Hematopoietic multipotent progenitor cell treated with erythropoietin and hydrocortisone succinate and interleukin-3 and kit ligand, for 15 days (in vitro differentiated cells): ENCODE data around the gene GATAD2A.
"Not testable (repeated sequence)": the region's sequence is repeated elsewhere in the genome, so short reads cannot be mapped to it uniquely, and the experiment has no call there.

ENCODE experiments used
- DNase-seq: peaks from one replicate; pipeline ENCODE4 v3.0.0-alpha.2; 2015; ENCODE audit warnings: low spot score

GATAD2A gene

DNA sequence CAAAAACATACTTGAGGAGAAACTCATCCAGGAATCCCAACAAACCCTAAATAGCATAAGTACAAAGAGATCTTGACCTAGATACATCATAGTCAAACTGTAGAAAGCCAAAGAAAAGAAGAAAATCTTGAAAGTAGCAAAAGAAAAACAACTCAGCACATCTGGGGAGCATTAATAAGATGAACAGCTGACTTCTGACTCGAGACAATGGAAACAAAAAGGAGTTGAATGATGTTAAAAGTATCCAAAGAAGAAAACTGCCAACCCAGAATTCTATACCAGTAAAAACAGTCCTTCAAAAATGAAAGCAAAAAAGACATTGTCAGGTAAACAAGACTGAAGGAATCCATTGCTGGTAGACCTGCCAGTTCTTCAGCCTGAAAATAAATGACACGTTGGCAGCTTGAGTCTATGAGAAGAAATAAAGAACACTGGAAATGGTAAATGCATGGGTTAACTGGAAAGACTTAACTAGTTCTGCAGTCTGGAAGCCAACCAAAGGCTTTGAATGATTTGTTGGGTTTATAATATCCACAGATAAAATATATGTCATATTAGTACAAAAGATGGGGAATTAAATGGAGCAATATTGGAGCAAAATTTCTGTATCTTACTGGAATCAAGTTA is 63.1 kb downstream of the GATAD2A start:
- DNase-seq, result no peak

DNA sequence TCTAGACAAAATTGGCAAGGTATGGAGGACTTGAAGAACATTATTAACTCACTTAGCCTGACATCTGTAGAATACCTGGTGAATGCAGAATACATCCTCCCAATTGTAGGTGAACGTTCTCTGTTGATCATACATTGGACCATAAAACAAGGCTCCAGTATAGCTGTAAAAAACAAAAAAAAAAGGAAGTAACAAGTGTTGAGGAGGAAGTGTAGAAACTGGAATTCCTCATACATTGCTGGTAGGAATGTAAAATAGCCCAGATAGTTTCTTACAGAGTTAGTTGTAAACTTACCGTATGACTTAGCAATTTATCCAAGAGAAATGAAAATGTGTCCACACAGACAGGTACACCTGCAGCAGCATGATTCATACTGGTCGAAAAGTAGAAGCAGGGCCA is 65.1 kb downstream of the GATAD2A start:
- DNase-seq, result no peak

DNA sequence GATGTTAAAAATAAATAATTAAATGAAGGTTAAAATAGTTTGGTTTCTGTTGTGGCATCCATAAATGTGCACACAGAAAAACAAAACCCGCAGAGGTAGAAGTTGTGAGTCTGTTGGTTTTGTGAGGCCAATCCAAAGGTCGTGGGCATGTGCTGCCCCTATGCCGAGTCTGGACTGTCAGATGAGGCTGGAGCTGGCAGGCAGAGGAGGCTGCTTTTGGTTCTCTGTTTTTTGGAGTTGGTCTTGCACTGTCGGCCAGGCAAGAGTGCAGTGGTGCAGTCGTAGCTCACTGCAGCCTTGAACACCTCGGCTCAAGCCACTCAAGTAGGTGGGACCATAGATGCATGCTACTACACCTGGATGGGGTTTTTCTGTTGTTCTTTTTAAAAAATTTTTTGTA is 66.2 kb downstream of the GATAD2A start:
- DNase-seq, result no peak

DNA sequence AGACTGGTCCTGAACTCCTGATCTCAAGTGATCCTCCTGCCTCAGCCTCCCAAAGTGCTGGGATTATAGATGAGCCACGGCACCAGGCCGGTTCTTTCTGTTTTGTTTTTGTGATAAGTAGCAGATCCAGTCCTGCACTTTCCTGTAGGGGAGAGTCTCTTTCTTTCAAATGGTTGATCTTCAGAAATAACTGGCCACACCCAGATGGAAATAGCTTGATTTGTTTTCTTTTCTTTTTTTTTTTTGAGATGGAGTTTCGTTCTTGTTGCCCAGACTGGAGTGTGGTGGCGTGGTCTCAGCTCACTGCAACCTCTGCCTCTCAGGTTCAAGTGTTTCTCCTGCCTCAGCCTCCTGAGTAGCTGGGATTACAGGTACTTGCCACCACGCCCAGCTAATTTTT is 66.6 kb downstream of the GATAD2A start:
- not testable (repeated sequence) for DNase-seq

DNA sequence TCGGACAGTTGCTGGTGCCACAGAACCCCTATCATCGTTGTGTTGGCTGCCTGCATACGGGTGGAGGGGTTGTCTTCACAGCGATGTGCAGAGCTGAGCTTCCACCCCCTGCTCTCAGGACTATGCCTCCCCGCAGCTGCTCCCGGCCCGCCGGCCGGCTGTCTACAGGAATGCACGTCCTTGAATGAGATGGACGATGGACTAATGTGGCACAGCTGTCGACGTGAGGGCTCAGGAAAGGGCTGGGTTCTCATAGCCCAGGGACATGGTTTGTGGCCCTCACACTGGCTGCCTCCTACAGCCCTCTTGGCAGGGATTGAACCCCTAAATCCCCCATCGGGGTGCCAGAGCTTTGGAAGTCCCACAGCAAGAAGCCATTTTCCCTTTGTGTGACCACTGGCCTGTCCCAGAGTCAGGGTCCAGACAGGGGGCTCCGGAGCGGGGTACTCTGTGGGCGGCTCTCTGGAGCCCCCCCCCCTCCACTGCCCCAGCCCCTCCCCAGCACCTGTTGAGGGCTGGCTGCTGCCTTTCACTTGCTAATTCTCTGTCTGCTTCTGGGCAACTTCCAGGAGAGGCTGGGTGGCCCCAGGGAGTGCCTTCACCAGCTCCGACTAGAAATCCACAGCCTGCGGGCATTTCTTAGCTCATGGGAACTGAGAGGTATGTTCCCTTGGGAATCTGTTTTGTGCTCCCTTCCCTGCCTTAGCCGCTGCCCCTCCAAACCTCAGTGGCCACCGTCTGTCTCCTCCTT is 69.7 kb downstream of the GATAD2A start:
- DNase-seq, result no peak

DNA sequence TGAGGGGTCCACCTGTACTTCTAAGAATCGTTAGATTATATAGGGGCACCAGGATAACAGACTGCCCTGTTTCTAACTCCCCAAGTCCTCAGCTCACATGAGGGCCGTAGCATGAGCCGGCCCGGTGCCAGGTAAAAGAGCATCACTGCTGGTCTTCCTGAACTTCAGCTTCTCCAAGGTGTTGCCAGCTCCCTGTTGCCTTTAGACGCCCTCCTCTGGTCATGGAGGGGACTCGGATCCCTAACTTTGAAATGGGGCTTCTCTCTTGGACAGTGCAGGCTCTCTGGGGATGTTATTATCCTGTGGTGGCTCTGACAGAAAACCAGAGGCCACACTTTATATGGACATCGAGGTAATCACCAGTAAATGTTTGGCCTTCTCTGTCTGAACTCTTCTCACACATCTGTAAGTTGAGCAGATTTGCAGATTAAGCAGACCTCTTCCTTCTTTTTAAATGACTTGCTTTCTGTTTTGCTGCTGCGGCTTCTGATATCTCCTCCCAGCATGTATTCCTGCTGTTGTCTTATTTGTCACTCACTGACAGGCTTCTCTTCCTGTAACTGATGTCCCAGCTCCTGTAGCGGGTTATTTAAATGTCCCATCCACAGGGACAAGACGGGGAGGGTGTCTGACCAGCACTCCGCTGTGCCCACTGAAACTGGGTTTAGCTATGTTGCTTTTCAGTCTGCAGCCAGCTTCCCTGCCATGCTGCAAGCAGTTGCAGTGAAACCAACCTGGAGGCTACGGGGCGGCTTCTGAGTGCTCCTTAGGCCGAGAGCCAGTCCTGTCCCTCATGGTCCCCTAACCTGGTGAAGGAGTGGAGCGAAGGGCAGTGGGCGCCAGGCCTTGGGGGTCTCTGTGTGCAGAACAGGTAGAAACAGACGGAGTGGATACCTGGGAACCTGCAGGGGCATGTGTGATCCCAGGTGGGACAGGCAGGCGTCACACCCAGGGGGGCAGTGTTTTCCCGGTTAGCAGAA is 70.7 kb downstream of the GATAD2A start:
- peak; percentile 61 for DNase-seq

DNA sequence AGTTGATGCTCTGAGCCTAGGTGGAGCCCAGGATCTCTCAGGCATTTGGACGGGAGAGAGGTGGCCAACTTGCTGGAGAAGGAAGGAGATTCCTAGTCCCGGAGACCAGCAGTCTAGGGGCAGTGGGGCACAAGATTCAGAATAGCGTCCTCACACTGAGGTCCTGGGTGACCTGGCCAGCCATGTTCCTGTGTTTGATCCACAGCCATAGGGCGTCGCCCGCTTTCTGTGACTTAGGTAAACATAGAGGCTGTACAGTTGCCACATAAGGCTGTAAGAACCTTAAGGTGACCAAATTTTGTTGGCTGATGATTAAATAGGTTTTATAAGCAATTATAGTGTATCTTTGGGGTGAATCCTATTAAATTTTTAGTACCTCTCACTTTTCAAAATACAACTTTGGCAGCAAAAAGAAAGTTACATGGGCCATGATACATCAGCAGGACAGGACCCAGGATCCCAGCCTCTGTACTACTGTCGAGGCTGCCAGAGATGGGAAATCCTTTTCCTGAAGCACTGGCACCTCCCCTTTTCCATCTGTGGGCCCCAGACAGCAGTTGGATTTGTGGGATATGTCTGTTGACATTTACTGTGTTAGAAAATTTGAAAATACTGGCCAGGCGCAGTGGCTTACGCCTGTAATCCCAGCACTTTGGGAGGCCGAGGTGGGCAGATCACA is 72.4 kb downstream of the GATAD2A start:
- peak; percentile 53 for DNase-seq

DNA sequence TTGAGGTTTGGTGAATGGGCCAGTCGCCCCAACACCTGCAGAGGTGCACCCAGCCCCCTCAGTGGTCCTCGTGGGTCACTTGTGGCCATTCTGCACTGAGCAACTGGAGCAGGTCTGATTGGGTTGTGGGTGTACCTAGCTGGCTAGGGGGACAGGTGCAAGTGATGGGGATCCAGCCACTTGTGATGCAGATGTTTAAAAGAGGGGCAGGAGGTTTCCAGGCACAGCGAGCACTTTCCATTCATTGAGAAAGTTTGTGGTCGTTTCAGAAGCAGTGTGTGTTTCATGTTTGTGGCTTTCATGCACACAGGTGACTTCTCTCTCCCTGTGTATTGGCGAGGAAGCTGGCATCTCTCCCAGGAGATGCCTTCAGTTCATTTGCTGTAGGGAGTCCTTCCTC is 75.2 kb downstream of the GATAD2A start:
- DNase-seq, result no peak

DNA sequence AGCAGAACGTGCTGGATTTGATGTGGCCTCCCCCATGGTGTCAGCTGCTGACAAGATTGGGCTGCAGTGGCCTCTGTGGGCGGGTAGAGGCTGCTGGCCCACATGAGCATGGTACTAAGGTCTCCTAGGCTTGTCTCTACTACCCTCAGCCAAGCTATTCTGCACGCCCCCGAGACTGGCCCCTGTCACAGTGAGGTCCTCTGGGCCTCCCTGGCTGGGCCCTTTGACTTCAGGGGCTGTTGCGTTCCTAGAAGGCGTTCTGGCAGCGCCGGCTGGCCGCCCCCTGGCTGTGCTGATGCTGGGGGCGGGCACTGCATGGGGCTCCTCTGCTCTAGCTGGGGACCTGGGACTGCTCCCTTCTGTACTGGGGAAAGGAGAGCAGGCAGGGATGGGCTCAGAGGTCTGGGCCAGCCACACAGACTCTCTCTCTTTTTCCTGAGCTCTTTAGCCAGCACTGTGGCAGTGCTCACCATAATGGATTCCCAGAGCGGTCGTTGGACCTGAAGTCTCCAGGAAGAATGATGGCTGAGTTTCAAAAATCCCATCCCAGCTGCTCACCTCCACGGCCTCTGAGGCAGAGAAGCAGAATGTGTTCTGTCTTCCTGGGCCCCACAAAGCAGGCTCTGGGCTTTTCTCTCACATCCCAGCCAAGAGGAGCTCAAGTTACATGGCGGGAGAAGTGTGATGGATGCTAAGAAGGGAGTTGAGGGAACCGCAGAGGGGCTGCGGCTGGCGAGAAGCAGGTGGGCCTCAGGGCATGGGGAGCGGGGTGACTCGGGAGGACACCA is 77.5 kb downstream of the GATAD2A start:
- no peak for DNase-seq

DNA sequence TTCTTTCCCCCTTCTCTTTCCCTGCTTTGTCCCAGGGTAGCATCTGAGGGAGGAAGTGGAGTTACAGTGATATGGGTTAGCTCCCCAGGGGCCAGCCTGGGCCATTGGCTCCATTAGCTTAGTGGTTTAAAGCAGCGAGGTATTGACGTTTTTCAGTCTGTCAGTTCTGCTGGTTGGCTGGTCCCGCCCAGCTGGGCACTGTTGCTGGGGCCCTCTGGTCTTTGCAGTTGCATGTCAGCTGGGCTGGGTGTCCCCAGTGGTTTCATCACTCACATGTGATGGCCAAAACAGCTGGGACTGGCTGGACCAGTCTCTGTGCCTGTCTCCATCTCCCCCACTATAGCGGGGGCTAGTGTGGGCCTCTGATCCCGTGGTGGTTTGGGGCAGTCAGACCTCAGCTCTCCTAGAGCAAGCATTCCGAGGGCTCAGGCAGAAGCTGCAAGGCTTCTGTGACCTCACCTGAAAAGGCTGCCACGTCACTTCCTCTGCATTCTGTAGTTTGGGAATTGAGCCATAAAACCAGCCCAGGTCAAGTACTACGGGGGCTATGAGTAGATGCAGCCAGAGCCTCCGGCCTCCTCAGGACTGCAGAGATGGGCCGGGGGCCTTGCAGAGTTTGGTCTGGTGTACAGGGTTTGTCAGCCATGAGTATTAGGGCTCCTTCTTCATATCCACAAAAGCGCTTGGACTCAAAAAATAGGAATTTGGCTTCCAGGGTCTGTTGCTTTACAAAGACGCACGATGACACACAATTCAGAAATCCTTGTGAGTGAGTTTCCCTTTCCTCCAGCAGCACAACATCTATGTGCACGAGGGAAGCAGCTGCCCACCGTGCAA is 79.9 kb downstream of the GATAD2A start:
- DNase-seq, result no peak

DNA sequence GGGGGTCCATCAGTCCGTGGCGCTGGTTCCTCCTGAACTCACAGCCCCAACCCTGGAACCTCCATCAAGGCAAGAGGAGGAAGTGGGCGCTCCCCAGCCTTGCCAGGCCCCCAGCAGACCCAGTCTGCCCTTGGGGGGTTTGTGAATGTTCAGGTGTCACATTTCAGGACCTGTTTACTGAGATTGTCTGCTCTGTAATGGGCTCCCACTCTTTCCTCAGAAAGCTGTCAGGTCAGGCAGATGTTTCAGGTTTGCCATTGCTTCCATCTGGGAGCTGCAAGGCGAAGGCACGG is 80.5 kb downstream of the GATAD2A start:
- no peak for DNase-seq

DNA sequence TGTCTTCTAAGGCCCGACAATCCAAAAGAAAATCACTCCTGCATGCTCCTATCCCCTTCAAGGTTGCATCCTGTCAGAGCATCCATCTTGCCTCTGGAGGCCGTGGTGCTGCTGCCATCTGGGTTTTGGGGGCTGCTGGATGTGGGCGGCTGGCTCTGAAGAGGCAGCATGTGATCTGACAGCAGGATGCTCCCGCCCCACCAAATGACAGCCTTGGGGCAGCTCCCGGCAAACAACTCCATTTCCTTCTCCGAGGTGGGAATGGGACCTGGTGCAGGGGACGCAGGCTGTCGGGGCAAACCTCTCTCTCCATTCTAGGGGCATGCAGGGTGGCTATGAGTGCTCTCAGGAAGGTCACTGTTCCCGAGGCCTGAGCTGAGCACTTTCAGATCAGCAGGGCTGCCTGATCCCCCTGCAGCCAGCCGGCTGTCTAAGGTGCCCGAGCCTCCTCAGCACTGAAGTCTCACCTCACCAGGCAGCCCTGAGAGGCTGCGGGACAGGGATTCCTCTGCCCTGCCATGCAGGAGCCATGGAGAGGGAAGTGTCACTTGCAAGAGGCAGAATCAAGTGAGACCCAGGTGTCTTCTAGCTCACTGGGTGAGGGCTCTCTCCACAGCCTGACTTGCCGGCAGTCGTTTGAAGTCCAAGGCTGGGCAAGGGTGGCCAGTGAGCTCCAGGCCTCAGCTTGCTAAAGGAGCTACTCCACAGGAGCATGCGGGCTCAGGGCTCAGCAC is 81.0 kb downstream of the GATAD2A start:
- DNase-seq, result no peak

DNA sequence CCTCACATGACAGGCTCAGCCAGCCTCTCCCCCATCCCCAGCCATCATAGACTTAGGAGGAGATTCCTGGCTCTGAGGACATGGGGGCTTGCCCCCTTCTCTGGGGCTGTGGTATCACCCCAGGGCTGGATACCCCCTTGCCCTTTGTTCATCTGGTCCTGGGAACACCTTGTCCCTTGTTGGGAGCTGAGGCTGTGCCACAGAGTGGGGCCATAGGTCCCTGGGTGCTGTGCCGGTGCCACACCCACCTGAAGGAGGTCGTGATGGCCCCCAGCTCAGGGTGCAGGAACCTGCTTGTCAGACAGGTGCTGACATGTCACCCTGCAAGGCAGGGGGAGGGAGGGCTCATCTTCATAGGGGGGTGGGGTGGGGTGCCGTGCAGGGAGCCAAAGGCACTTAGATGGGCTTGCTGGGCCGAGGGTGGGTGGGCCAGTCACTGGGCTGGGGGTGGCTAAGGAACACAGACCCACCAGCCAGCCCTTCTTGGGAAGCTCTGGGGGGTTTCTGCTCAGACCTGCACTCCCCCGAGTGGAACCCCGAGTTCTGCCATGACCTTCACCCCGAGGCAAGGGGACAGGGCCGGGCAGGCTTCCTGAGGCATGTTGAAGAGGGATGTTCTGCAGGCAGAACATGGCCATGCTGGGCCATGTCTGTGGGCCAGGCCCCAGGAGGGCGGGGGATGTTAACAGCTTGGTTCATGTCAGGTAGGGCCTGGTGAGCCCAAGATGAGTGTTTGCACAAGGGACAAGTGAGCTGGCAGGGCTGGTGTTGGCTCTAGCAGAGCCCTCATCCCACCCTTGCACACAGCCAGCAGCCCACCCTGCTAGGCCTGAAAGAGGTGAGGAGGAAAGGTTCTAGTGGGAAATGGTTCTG is 81.8 kb downstream of the GATAD2A start:
- no peak for DNase-seq

DNA sequence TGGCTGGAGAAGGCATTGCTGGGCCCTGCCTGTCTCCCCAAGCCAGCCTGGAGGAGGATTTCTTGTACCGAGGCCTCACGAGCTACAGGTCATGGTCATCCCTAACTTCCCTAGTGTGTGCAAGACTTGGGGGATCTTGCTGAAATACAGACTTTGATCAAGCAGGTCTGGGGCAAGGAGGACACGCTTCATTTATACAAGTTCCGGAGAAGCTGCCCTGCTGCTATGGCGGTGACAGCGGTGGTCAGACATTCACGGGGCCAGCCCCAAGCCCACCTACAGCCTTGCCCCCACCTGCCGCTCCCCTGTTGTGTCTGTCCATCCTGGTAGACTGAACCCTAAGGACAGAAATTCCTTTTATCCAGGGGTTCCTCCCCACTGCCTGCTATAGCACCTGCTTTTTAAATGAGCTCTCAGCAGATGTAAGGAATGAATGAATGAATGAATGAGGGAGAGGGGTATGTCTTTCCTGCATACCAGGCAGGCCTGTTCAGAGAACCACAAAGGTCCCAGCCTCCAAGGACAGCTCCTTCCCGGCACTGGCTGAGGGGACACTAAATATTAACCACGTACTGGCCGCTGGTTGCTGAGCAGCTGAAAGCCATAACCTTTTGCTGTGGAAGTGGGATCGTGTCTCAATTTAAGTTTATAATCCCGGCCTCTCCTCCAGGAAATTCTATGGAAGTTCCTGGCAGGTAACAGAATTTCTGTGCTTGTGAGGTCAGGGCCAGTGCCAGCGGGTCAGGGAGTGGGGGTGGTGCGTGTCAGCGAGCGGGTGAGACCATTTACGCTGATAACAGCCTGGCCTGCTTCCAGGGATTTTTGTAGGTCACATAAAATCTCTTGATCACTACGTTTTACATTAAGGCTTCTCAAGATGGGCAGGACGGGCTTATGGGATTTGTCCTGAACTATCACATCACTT is 82.7 kb downstream of the GATAD2A start:
- peak; percentile 82 for DNase-seq

DNA sequence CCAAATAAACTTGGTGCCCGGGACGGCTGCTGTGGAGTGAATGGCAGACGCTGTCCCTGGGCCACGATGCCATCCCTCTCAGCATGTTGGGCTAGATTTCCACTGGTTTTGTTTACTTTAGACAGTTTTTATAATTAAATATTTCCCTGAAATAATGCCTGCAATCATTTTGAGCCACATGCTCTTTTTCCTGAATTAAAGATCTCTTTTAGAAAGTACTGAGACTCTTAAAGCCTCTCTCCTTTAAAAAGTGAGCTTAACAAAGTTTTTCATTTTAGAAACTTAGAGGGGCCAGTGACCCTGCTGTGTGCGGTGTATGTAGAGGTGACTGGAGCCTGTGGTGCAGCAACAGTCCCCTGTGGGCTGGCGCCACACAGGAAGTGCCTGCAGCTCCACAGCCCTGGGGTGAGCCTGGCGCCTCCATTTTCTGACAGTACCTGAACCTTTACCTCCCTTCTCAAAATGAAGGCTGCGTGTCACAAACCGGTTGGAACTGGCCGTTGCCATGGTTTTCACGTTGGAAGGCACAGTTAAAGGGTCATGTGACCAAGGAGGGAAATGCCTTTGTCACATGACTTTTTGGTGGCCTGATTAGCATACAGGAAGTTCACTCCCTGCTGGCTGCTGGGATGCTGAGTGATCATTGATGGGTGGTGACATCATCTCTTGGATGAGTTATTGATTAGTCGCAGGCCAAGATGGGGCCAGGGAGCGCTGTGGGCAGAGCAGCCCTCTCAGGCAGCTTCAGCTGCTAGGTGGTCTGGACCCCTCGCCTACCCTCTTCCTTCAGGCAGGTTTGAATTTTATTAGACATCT is 83.6 kb downstream of the GATAD2A start:
- peak; percentile 96 for DNase-seq

DNA sequence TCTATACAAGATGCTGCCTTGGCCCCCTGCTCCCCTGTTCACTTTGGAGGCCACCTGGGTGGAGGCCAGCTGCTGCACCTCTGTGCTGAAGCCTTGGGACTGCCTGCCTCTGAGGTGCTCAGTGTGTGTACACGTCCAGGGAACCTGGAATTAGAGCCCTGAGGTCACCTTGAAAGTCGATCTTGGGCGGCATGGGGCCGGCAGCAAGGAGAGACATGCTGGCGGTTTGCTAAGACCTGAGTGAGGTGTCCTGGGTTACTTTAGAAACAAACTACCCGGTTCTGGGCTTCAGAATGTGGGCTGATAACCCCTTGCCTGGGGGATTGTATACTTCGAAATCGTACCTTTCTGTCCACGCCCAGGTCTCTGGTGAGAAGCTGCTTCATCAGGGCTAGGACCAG is 84.3 kb downstream of the GATAD2A start:
- DNase-seq, result no peak
